MCF 10A (cell line): ENCODE results near the gene ZSWIM6. TPM values are rescaled to one million over a fixed set of nuclear protein-coding genes. Genes with fewer than 3 reads are reported as not detected.

Experiments
- BruUV-seq: library from RNA; stranded (reverse); fragments of 400-500 nt; replicated peaks from 2 replicates; lab custom pipeline; 2021; lab: Mats Ljungman, UMichigan
- CTCF ChIA-PET: fragments of 300-600 bp; sonication (Branson Sonifier 250); formaldehyde crosslinking; extraction: SDS; loops from one replicate; lab custom pipeline; 2021; ENCODE audit warnings: antibody characterized with exemption, inconsistent platforms; lab: Yijun Ruan, JAX
- POLR2A ChIA-PET: fragments of 300-600, 350-650 bp; sonication (Branson Sonifier 250); formaldehyde crosslinking; extraction: SDS; loops from one replicate; lab custom pipeline; 2020; ENCODE audit warnings: antibody characterized with exemption, inconsistent platforms; lab: Yijun Ruan, JAX
- DNase-seq: peaks from one replicate; pipeline ENCODE4 v3.0.0-alpha.2; 2018; ENCODE audit not compliant: unreplicated experiment
- H3K27ac Mint-ChIP-seq: one replicate; pipeline ENCODE4 v1.8.0; 2022; ENCODE audit warnings: mild to moderate bottlenecking, low read depth, mixed read lengths; ENCODE audit not compliant: unreplicated experiment
- H3K27me3 Mint-ChIP-seq: one replicate; pipeline ENCODE4 v1.8.0; 2022; ENCODE audit warnings: mixed read lengths; ENCODE audit not compliant: insufficient read depth, unreplicated experiment
- H3K36me3 Mint-ChIP-seq: one replicate; pipeline ENCODE4 v1.8.0; 2022; ENCODE audit warnings: mild to moderate bottlenecking, moderate library complexity, mixed read lengths; ENCODE audit not compliant: insufficient read depth, unreplicated experiment
- H3K4me1 Mint-ChIP-seq: one replicate; pipeline ENCODE4 v1.8.0; 2022; ENCODE audit warnings: mixed read lengths; ENCODE audit not compliant: insufficient read depth, unreplicated experiment
- H3K4me3 Mint-ChIP-seq: one replicate; pipeline ENCODE4 v1.8.0; 2022; ENCODE audit warnings: mild to moderate bottlenecking, moderate library complexity, mixed read lengths; ENCODE audit not compliant: unreplicated experiment
- H3K9me3 Mint-ChIP-seq: one replicate; pipeline ENCODE4 v1.8.0; 2022; ENCODE audit warnings: mixed read lengths; ENCODE audit not compliant: unreplicated experiment
- intact Hi-C: fragments of 100-400 bp; cut with micrococcal nuclease; formaldehyde crosslinking; loops from 2 replicates; pipeline ENCODE4 v1.14.1; 2022
- total RNA-seq: library from RNA; stranded (reverse); gene quantifications from 2 replicates; pipeline ENCODE4 v1.2.3, GENCODE V29; 2022
- TF ChIP-seq, protein P1 (sequence below): fragments of 200-600 bp; IDR thresholded peaks from one replicate; pipeline ENCODE4 v1.8.0; 2022; ENCODE audit warnings: antibody characterized with exemption, mild to moderate bottlenecking; ENCODE audit not compliant: unreplicated experiment

ZSWIM6 gene
- total RNA-seq, 1 experiment from 2014 or later, result 12.0 TPM

DNA sequence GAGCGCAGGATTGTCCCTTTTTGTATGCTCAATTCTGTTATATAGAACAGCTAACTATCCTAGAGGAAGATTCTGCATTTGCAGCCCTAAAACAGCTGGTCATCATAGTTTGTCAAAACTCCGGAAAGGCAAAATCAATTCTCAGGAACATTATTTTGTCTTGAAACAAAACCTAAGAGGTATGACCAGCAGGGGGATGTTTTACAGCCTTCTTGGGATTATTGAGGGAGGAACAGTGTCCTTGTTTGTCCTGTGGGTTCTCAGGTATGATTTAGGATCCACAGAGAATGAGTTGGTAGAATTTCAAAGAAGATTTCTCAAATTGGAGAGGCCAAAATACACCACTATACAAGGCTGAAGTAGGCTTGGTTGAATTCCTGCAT, 136.4 kb downstream of the ZSWIM6 start:
- peaks cover 6% of the 10 kb centered on the region for H3K4me1 Mint-ChIP-seq
- no TSS peak for BruUV-seq
- peaks cover 8% of the 10 kb centered on the region for H3K9me3 Mint-ChIP-seq
- POLR2A ChIA-PET, result interaction anchor here (0.8 to 1.0 kb wide), 2 partner anchors 9 to 11 kb away, joined by 3 to 6 read pairs; no protein-coding TSS in a partner anchor
- H3K27me3 Mint-ChIP-seq, result no peaks in the 10 kb centered on the region
- no peak overlapping the region for H3K27ac Mint-ChIP-seq
- H3K4me3 Mint-ChIP-seq, result no peak overlapping the region
- intact Hi-C loops, result no loop called here
- CTCF ChIA-PET, result interaction anchor here (0.9 to 1.4 kb wide), 2 partner anchors 11 to 190 kb away, joined by 3 to 4 read pairs; no protein-coding TSS in a partner anchor
- no peaks in the 10 kb centered on the region for H3K36me3 Mint-ChIP-seq
- TF ChIP-seq, protein P1, sequence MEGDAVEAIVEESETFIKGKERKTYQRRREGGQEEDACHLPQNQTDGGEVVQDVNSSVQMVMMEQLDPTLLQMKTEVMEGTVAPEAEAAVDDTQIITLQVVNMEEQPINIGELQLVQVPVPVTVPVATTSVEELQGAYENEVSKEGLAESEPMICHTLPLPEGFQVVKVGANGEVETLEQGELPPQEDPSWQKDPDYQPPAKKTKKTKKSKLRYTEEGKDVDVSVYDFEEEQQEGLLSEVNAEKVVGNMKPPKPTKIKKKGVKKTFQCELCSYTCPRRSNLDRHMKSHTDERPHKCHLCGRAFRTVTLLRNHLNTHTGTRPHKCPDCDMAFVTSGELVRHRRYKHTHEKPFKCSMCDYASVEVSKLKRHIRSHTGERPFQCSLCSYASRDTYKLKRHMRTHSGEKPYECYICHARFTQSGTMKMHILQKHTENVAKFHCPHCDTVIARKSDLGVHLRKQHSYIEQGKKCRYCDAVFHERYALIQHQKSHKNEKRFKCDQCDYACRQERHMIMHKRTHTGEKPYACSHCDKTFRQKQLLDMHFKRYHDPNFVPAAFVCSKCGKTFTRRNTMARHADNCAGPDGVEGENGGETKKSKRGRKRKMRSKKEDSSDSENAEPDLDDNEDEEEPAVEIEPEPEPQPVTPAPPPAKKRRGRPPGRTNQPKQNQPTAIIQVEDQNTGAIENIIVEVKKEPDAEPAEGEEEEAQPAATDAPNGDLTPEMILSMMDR, result no peak
- DNase-seq, result no peak

DNA sequence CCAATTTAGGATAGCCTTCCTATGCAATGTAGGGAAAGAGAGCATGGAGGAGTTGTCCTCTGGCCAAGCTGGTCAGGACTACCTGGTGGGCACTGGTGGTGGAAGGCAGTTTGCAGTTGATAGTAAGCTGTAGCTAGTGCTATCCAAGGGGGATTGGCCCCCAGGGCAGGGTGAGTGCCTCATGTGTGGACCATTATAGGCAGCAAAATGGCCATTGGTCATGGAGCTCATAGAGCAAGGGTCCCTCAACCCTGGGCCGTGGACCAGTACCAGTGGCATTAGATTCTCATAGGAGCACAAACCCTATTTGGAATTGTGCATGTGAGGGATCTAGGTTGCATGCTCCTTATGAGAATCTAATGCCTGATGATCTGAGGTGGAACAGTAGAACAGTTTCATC, 139.3 kb downstream of the ZSWIM6 start:
- intact Hi-C loops, result no loop called here
- TF ChIP-seq, protein P1, result no peak
- Mint-ChIP-seq H3K36me3 (no peaks in the 10 kb centered on the region), H3K4me3 (no peak overlapping the region), H3K9me3 (peaks cover 8% of the 10 kb centered on the region), H3K4me1 (peaks cover 6% of the 10 kb centered on the region), H3K27me3 (no peaks in the 10 kb centered on the region), H3K27ac (no peak overlapping the region)
- DNase-seq, result no peak
- POLR2A ChIA-PET, result no interaction called here
- no TSS peak for BruUV-seq
- CTCF ChIA-PET, result no interaction called here

DNA sequence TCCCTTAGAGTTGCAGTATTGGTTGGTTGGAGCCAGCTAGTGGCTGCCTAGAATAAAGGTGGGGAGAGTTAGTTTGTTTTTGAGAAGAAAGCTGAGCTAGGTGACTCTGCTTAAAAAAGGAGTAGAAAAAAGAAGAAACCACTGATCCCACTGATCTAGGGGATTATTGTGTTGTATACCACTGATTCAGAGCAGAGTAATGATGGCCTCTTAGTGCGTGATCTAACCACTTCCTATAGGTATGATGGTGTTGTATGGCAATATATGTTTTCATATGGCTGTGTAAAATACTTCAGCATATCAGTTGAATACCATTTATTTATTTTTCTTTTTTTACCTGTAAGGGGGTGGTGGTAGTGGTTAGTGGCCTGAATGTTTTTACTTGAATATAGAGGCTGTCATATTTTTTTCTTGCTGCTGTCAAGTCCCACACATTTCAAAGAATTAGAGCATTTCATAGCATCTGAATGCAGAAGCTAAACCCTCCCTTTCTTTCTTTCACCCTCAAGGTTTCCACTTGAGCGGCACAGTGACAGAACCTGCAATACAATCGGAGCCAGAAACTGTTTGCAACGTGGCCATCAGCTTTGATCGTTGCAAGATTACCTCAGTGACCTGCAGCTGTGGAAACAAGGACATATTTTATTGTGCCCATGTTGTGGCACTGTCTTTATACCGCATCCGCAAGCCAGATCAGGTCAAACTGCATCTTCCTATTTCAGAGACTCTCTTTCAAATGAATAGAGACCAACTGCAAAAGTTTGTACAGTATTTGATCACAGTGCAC, 140.3 kb downstream of the ZSWIM6 start:
- BruUV-seq, result no TSS peak
- H3K4me1 Mint-ChIP-seq, result peaks cover 6% of the 10 kb centered on the region
- ChIA-PET CTCF (interaction anchor here (1.2 kb wide), 1 partner anchor 209 kb away, joined by 3 read pairs; no protein-coding TSS in a partner anchor), POLR2A (interaction anchor here (0.7 kb wide), 1 partner anchor 31 kb away, joined by 3 read pairs; no protein-coding TSS in a partner anchor)
- DNase-seq, result no peak
- TF ChIP-seq, protein P1, result no peak
- no peak overlapping the region for H3K27ac Mint-ChIP-seq
- H3K27me3 Mint-ChIP-seq, result no peaks in the 10 kb centered on the region
- intact Hi-C loops, result no loop called here
- H3K9me3 Mint-ChIP-seq, result peaks cover 8% of the 10 kb centered on the region
- no peaks in the 10 kb centered on the region for H3K36me3 Mint-ChIP-seq
- H3K4me3 Mint-ChIP-seq, result no peak overlapping the region

DNA sequence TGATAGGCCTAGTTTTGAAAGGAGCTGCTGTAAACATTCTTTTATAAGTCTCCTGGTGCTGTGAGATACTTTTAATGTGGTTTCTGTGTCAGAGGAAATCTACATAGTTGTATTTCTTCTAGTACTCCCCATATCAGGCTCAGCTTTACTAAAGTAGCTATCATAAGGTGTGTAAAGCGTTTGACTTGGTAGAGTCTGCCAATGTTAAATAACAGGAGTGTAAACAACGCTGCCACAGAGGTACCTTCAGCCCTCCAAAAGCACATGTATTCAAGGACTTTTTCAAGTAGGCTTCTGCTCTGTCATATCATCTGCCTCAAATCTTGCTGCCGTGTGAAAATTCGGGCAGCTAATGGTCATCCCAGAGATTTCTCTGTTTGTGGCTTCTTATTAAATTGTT, 142.7 kb downstream of the ZSWIM6 start:
- H3K4me3 Mint-ChIP-seq, result no peak overlapping the region

More for the DNA sequence above, 142.7 kb downstream of the ZSWIM6 start:
- H3K9me3 Mint-ChIP-seq, result peaks cover 8% of the 10 kb centered on the region
- ChIA-PET CTCF (interaction anchor here (0.6 to 0.7 kb wide), 2 partner anchors 29 to 356 kb away, joined by 3 read pairs; no protein-coding TSS in a partner anchor), POLR2A (interaction anchor here (0.9 kb wide), 1 partner anchor 9 kb away, joined by 3 read pairs; no protein-coding TSS in a partner anchor)
- no TSS peak for BruUV-seq
- DNase-seq, result no peak
- H3K27ac Mint-ChIP-seq, result no peak overlapping the region
- no peaks in the 10 kb centered on the region for H3K27me3 Mint-ChIP-seq
- no peaks in the 10 kb centered on the region for H3K4me1 Mint-ChIP-seq
- no peaks in the 10 kb centered on the region for H3K36me3 Mint-ChIP-seq
- TF ChIP-seq, protein P1, result no peak
- intact Hi-C loops, result no loop called here
